Kidney (tissue), 14 donors: ENCODE results near the gene PIWIL4. TPM values are rescaled to one million over a fixed set of nuclear protein-coding genes. Genes with fewer than 3 reads are reported as not detected.

ENCODE experiments used
- DNase-seq, 5 donors: peaks; one replicate each; pipeline ENCODE4 v3.0.0-alpha.2; 2013 to 2020
- FAIRE-seq: peaks from 2 replicates; lab custom pipeline; 2012; peaks lifted over from hg19 to GRCh38; lab: Jason Lieb, UNC
- H3K27ac ChIP-seq, 2 donors: one replicate each; pipeline ENCODE4 v1.7.0; 2013; ENCODE audit warnings: low read depth in 2 of 2, low read length in 2 of 2, inconsistent platforms in 1 of 2
- H3K27me3 ChIP-seq: one replicate; pipeline ENCODE4 v1.7.1; 2013; ENCODE audit warnings: low read length, inconsistent platforms; ENCODE audit not compliant: control insufficient read depth, insufficient read depth
- H3K36me3 ChIP-seq, 3 donors: one replicate each; pipeline versions ENCODE4 v1.7.0 to v1.7.1; 2013; ENCODE audit warnings: low read length in 3 of 3, control low read depth in 1 of 3, inconsistent platforms in 1 of 3; ENCODE audit not compliant: insufficient read depth in 3 of 3, control insufficient read depth in 2 of 3
- H3K4me1 ChIP-seq, 3 donors: one replicate each; pipeline versions ENCODE4 v1.7.0 to v1.7.1; 2013; ENCODE audit warnings: low read length in 3 of 3, inconsistent platforms in 1 of 3, low read depth in 1 of 3; ENCODE audit not compliant: control insufficient read depth in 2 of 3, insufficient read depth in 2 of 3
- H3K4me3 ChIP-seq, 3 donors: one replicate each; pipeline versions ENCODE4 v1.7.0 to v1.8.1; 2013; ENCODE audit warnings: low read length in 3 of 3, control low read depth in 1 of 3, inconsistent platforms in 1 of 3
- H3K9ac ChIP-seq, 3 donors: one replicate each; pipeline versions ENCODE4 v1.7.0 to v1.7.1; 2013; ENCODE audit warnings: low read length in 3 of 3, control low read depth in 1 of 3, inconsistent platforms in 1 of 3
- H3K9me3 ChIP-seq, 3 donors: one replicate each; pipeline versions ENCODE4 v1.7.0 to v1.7.1; 2013; ENCODE audit warnings: low read length in 3 of 3, control low read depth in 1 of 3, inconsistent platforms in 1 of 3; ENCODE audit not compliant: control insufficient read depth in 2 of 3, insufficient read depth in 1 of 3
- CTCF ChIP-seq: IDR thresholded peaks from 3 replicates; pipeline ENCODE4 v1.5.1; 2012; ENCODE audit warnings: mild to moderate bottlenecking, moderate library complexity, borderline replicate concordance; ENCODE audit not compliant: insufficient read depth; ENCODE audit errors: extremely low read depth
- intact Hi-C: fragments of 100-400 bp; cut with DNase I; formaldehyde crosslinking; loops from one replicate; pipeline ENCODE4 v1.11.1; 2022
- polyA plus RNA-seq: library from polyadenylated mRNA; stranded (reverse); fragments of 350-450 nt; fragmentation: Illumina TruSeq; extraction: RNeasy Lipid Tissue Mini Kit (QIAGEN cat#74804); gene quantifications from one replicate; pipeline ENCODE4 v1.2.3, GENCODE V29; 2014; ENCODE audit warnings: low read depth, low replicate concordance; ENCODE audit not compliant: insufficient read depth
- total RNA-seq: library from RNA; stranded (reverse); fragmentation: NEBNext Ultra II Directional; extraction: Animal tissue kit (Norgen Biotek cat#: 25700); gene quantifications from one replicate; pipeline ENCODE4 v1.2.1, GENCODE V29; 2021
- donor health status: control.
- donor health status: control.
- donor health status: control.
- donor health status: control.
- donor health status: control.
- donor health status: DM: yes; HTN: yes; CAD: no.
- donor health status: Normal renal cell carcinoma (clear cell type).

PIWIL4 gene
- total and polyA plus RNA-seq, 2 donors from 2014 or later, result 2.6 to 6.0 TPM

GRCh38 chr11:94661444-94661843 lies 94.3 kb downstream of the PIWIL4 start:
- TF ChIP-seq CTCF, result no peak
- no peak overlapping the region for H3K27ac ChIP-seq
- no peak for DNase-seq
- intact Hi-C loops, result no loop called here
- no peaks in the 10 kb centered on the region for H3K9me3 ChIP-seq
- peaks cover 0 to 4% (median 0%) of the 10 kb centered on the region in 3 donors for H3K4me1 ChIP-seq
- FAIRE-seq, result no peak
- H3K27me3 ChIP-seq, result no peaks in the 10 kb centered on the region
- no peak overlapping the region for H3K4me3 ChIP-seq
- no peaks in the 10 kb centered on the region for H3K36me3 ChIP-seq
- H3K9ac ChIP-seq, result no peak overlapping the region

- intact Hi-C loops, result no loop called here
- no peaks in the 10 kb centered on the region for H3K27me3 ChIP-seq
- H3K9ac ChIP-seq, result no peak overlapping the region
- H3K4me1 ChIP-seq, result no peaks in the 10 kb centered on the region
- no peaks in the 10 kb centered on the region for H3K36me3 ChIP-seq
- DNase-seq, result no peak
- H3K9me3 ChIP-seq, result no peaks in the 10 kb centered on the region
- H3K4me3 ChIP-seq, result no peak overlapping the region
- TF ChIP-seq CTCF, result no peak
- FAIRE-seq, result no peak
- H3K27ac ChIP-seq, result no peak overlapping the region
Observed at GRCh38 chr11:94662065-94662779, 95.1 kb downstream of the PIWIL4 start.

GRCh38 chr11:94662846-94663390 lies 95.8 kb downstream of the PIWIL4 start:
- H3K9ac ChIP-seq, result no peak overlapping the region
- TF ChIP-seq CTCF, result no peak
- H3K36me3 ChIP-seq, result no peaks in the 10 kb centered on the region
- no peak overlapping the region for H3K4me3 ChIP-seq
- peaks cover 0 to 3% (median 0%) of the 10 kb centered on the region in 3 donors for H3K4me1 ChIP-seq
- no peaks in the 10 kb centered on the region for H3K9me3 ChIP-seq
- intact Hi-C loops, result no loop called here
- no peaks in the 10 kb centered on the region for H3K27me3 ChIP-seq
- H3K27ac ChIP-seq, result no peak overlapping the region
- FAIRE-seq (no peak), DNase-seq (no peak)
